ENCODE measurements around the gene ABCC6.
"Not testable (repeated sequence)": the region's sequence is repeated elsewhere in the genome, so short reads cannot be mapped to it uniquely, and the experiment has no call there.

- not testable (repeated sequence) for TF ChIP-seq CTCF (conservative IDR thresholded peaks at IDR 0.05; ENCODE audit: low read length); EZH2phosphoT487 (IDR thresholded peaks at IDR 0.05; ENCODE audit: borderline replicate concordance, low read depth, low read length)
These were observed 32.3 kb downstream of the ABCC6 start for GRCh38 chr16:16190966-16191365.
